Left lung (tissue), 10 donors: ENCODE measurements around the gene CTLA4. TPM values are rescaled to one million over a fixed set of nuclear protein-coding genes. Genes with fewer than 3 reads are reported as not detected.

Source experiments
- ATAC-seq: fragments of 200-7000 bp; cut with Tn5 transposase; one replicate; pipeline ENCODE4 v1.9.1; 2020; ENCODE audit warnings: moderate library complexity
- DNase-seq, 4 donors: peaks; one replicate each; pipeline ENCODE4 v3.0.0-alpha.2; 2013 to 2020
- H3K27ac ChIP-seq, 2 donors: fragments of 200-600 bp; sonication (generic) in 1 of 2; one replicate each; pipeline versions ENCODE4 v1.5.0 to v1.8.0; 2020 to 2021
- H3K27me3 ChIP-seq, 2 donors: fragments of 200-600 bp; sonication (generic) in 1 of 2; one replicate each; pipeline versions ENCODE4 v1.5.0 to v1.8.0; 2020 to 2021
- H3K36me3 ChIP-seq, 2 donors: fragments of 200-600 bp; sonication (generic) in 1 of 2; one replicate each; pipeline versions ENCODE4 v1.5.0 to v1.8.0; 2020 to 2021
- H3K4me1 ChIP-seq, 2 donors: fragments of 200-600 bp; one replicate each; pipeline ENCODE4 v1.8.0; 2021
- H3K4me3 ChIP-seq, 2 donors: fragments of 200-600 bp; sonication (generic) in 1 of 2; one replicate each; pipeline versions ENCODE4 v1.5.0 to v1.8.0; 2020 to 2021; ENCODE audit warnings: mild to moderate bottlenecking in 1 of 2
- H3K9me3 ChIP-seq, 2 donors: fragments of 200-600 bp; sonication (generic) in 1 of 2; one replicate each; pipeline versions ENCODE4 v1.5.0 to v1.8.0; 2020 to 2021
- CTCF ChIP-seq, 2 donors: fragments of 200-600 bp; sonication (generic) in 1 of 2; IDR thresholded peaks; one replicate each; pipeline versions ENCODE4 v1.5.0 to v1.8.0; 2021; ENCODE audit warnings: antibody characterized with exemption in 2 of 2
- intact Hi-C, 2 donors: fragments of 100-400 bp; cut with DNase I; formaldehyde crosslinking; loops; one replicate each; pipeline versions ENCODE4 v1.11.2 to v1.14.2; 2022
- polyA plus RNA-seq, 6 donors: library from polyadenylated mRNA; unstranded; fragments of 120-200 nt; gene quantifications; one replicate each; pipeline ENCODE4 v1.2.1, GENCODE V29; 2013; ENCODE audit not compliant: insufficient read length in 6 of 6
- total RNA-seq, 2 donors: library from RNA; stranded (reverse); fragmentation: NEBNext Ultra II Directional; extraction: Animal tissue kit (Norgen Biotek cat#: 25700); gene quantifications; one replicate each; pipeline ENCODE4 v1.2.1, GENCODE V29; 2021
- donor health status: DM: no; HTN: yes; CAD: no.
- donor health status: DM: no; HTN: no; CAD: no.

CTLA4 gene
- total and polyA plus RNA-seq, 8 donors = 0.17 to 1.4 (median 0.40) TPM; not detected in 1

GRCh38 chr2:203835420-203835819, 32.2 kb upstream of the CTLA4 start:
- Histone ChIP-seq H3K4me3 (no peak overlapping the region), H3K27me3 (no peaks in the 10 kb centered on the region), H3K27ac (no peak overlapping the region), H3K9me3 (no peaks in the 10 kb centered on the region), H3K36me3 (no peaks in the 10 kb centered on the region), H3K4me1 (no peaks in the 10 kb centered on the region)
- ATAC-seq (no peak), DNase-seq (no peak)
- TF ChIP-seq CTCF (IDR thresholded peaks at IDR 0.05) = no peak
- intact Hi-C loops = no loop called here

GRCh38 chr2:203835892-203836800, 31.4 kb upstream of the CTLA4 start:
- Histone ChIP-seq H3K4me1 (no peaks in the 10 kb centered on the region), H3K27ac (no peak overlapping the region), H3K27me3 (no peaks in the 10 kb centered on the region), H3K9me3 (no peaks in the 10 kb centered on the region), H3K36me3 (no peaks in the 10 kb centered on the region), H3K4me3 (no peak overlapping the region)
- no peak for DNase-seq
- intact Hi-C loops = no loop called here
- no peak for TF ChIP-seq CTCF (IDR thresholded peaks at IDR 0.05)
- no peak for ATAC-seq

- TF ChIP-seq CTCF (IDR thresholded peaks at IDR 0.05) = no peak
- H3K9me3 ChIP-seq = no peaks in the 10 kb centered on the region
- H3K27ac ChIP-seq = no peak overlapping the region
- intact Hi-C loops = no loop called here
- no peaks in the 10 kb centered on the region for H3K4me1 ChIP-seq
- DNase-seq = no peak
- ATAC-seq = no peak
- no peaks in the 10 kb centered on the region for H3K27me3 ChIP-seq
- H3K36me3 ChIP-seq = no peaks in the 10 kb centered on the region
- no peak overlapping the region for H3K4me3 ChIP-seq
Observed at GRCh38 chr2:203840655-203841205, 26.8 kb upstream of the CTLA4 start.

- intact Hi-C loops = no loop called here
- H3K4me1 ChIP-seq = no peaks in the 10 kb centered on the region
- no peak overlapping the region for H3K4me3 ChIP-seq
- ATAC-seq (no peak), DNase-seq (no peak)
- H3K27ac ChIP-seq = no peak overlapping the region
- H3K36me3 ChIP-seq = no peaks in the 10 kb centered on the region
- H3K27me3 ChIP-seq = no peaks in the 10 kb centered on the region
- no peak for TF ChIP-seq CTCF (IDR thresholded peaks at IDR 0.05)
- no peaks in the 10 kb centered on the region for H3K9me3 ChIP-seq
Observed at GRCh38 chr2:203841654-203842053, 25.9 kb upstream of the CTLA4 start.

- DNase-seq (no peak), ATAC-seq (no peak)
- TF ChIP-seq CTCF (IDR thresholded peaks at IDR 0.05) = no peak
- H3K4me3 ChIP-seq = no peak overlapping the region
- no peak overlapping the region for H3K27ac ChIP-seq
- intact Hi-C loops = no loop called here
- H3K36me3 ChIP-seq = no peaks in the 10 kb centered on the region
- H3K4me1 ChIP-seq = no peaks in the 10 kb centered on the region
- H3K9me3 ChIP-seq = no peaks in the 10 kb centered on the region
- H3K27me3 ChIP-seq = no peaks in the 10 kb centered on the region
Observed at GRCh38 chr2:203842373-203842772, 25.2 kb upstream of the CTLA4 start.
